AG10803 (cell line): ENCODE measurements around the gene SCTR.
A peak's percentile ranks its signal among the peaks of the same experiment; 100 is the strongest.

ENCODE experiments used
- DNase-seq: peaks from one replicate; pipeline ENCODE4 v3.0.0; 2010; ENCODE audit warnings: low read depth
- H3K4me3 ChIP-seq: 2 replicates; pipeline ENCODE4 v1.5.1; 2011; ENCODE audit warnings: mild to moderate bottlenecking, low read length, control low read depth
- TF ChIP-seq, protein P1 (sequence below): conservative IDR thresholded peaks from 2 replicates; pipeline ENCODE4 v1.5.1; 2011; ENCODE audit warnings: mild to moderate bottlenecking, low read length, control low read depth, inconsistent platforms

SCTR gene

DNA sequence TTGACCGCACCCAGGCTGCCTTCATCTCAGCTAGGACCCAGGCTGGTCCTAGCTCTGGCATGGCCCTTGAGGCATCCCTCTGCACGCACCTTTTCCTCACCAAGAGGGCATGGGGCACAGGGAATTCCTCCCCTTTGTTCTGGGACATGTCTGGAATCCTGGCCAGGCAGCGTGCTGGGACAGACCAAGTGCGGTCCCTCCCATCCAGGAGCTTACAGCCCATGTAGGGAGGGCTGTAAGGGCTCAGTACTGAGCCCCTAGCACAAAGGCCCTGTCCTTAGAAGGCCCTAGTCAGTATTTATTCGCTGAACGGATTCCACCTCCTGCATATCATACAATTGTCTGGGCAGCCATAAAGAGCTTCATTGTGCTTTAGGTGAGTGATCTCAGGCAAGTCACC, 89.6 kb downstream of the SCTR start:
- no peak overlapping the region for H3K4me3 ChIP-seq
- DNase-seq = no peak
- TF ChIP-seq, protein P1, sequence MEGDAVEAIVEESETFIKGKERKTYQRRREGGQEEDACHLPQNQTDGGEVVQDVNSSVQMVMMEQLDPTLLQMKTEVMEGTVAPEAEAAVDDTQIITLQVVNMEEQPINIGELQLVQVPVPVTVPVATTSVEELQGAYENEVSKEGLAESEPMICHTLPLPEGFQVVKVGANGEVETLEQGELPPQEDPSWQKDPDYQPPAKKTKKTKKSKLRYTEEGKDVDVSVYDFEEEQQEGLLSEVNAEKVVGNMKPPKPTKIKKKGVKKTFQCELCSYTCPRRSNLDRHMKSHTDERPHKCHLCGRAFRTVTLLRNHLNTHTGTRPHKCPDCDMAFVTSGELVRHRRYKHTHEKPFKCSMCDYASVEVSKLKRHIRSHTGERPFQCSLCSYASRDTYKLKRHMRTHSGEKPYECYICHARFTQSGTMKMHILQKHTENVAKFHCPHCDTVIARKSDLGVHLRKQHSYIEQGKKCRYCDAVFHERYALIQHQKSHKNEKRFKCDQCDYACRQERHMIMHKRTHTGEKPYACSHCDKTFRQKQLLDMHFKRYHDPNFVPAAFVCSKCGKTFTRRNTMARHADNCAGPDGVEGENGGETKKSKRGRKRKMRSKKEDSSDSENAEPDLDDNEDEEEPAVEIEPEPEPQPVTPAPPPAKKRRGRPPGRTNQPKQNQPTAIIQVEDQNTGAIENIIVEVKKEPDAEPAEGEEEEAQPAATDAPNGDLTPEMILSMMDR = no peak

DNA sequence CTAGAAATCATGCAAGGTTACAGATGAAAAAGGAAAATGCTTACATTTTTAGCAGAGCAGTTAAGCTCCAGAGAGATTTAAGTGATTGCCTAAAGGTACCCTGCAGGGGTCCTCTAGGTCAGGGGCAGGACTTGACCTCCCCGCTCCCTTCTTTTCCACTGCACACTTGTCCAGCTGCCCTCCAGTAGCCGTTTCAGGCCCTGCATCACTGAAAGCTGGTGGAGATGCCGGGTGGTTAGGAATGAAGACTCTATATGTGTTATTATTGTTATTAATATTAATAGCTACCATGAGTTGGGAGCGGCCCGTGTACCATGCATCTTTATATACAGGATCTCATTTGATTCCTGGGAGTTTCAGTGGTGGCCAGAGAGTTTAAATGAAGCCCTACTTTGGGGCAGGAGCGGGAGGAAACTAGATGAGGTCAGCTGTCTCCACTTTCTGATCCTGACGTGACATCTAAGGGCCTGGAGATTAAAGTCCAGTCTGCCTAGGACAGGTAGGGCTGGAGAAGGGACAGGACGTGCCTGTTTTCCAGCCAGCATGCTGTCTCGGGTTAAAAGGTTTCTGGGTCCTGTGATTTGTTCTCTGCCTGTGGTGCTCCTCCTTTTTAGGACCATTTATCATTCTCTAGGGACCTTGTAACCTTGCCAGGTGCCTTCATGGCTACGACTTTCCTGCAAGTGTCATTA, 90.5 kb downstream of the SCTR start:
- no peak overlapping the region for H3K4me3 ChIP-seq
- DNase-seq = no peak

DNA sequence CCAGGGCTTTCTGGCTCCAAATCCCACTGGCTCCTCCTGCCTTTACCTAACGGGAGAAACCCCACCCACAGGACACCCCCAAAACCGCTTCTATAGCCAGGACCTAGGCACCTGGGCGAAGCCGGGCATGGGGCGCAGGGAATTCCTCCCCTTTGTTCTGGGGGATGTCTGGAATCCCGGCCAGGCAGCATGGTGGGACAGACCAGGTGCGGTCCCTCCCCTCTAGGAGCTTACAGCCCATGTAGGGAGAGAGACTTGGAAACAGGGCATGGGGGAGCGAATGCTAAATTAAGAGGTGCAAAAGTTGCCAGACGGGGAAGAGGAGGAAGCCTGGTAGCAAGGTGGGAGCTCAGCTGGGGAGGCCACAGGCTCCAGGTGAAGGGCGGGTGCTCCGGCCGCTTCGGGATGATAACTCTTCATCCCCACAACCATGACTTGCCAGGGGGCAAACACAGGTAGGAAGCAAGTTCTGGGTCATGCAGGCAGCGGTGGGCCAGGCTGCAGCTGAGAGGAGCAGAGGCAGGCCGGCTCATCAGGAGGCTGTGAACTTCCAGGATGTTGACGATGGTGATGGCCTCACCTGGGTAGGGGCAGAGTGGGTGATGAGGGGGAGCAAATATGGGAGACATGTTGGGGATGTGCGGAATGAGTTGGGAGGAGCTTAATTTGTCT, 91.3 kb downstream of the SCTR start:
- no peak for DNase-seq
- TF ChIP-seq, protein P1 = no peak
- H3K4me3 ChIP-seq = no peak overlapping the region

More for the DNA sequence above, 90.5 kb downstream of the SCTR start:
- TF ChIP-seq, protein P1 = no peak

DNA sequence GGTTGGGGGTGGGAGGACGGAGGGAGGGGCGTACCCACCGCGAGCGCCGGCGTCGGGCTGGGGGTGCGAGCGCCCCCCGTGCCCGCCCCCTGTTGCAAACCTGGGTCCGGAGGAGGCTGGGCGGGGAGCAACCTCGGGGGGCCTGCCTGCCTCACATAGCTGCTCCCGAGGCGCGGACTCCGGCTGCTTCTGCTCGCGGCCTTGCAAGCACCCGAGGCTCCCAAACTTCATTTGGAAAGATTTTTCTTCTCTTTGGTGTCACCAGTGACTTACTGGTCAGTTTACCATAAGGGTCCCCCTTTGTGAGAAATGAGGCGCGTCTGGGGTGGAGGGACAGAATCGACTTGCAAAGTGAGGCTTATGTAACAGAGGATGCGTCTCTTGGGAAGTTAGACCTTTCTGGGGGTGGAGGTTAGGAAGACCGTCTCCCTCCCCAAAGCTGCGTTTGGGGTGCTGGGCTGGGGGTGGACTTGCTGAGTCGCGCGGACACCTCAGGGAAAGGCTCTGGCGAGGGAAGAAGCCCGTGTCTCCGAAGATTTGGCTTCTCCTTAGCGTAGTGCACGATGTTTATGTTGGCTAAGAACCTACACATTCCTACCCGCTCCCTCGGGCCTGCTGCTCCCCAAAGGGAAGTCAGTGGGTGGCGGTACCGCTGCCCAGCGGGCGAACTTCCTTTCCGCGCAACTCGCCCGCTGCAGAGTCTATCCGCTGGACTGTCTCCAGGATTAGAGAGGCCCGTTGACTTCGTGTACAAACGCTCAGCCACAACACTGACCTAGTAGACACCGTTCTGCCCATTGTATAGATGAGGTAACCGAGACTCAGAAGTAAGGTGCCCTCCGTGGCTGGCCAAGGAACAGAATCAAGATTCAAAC, 92.1 kb downstream of the SCTR start:
- peak overlapping the region; percentile 22 for H3K4me3 ChIP-seq

DNA sequence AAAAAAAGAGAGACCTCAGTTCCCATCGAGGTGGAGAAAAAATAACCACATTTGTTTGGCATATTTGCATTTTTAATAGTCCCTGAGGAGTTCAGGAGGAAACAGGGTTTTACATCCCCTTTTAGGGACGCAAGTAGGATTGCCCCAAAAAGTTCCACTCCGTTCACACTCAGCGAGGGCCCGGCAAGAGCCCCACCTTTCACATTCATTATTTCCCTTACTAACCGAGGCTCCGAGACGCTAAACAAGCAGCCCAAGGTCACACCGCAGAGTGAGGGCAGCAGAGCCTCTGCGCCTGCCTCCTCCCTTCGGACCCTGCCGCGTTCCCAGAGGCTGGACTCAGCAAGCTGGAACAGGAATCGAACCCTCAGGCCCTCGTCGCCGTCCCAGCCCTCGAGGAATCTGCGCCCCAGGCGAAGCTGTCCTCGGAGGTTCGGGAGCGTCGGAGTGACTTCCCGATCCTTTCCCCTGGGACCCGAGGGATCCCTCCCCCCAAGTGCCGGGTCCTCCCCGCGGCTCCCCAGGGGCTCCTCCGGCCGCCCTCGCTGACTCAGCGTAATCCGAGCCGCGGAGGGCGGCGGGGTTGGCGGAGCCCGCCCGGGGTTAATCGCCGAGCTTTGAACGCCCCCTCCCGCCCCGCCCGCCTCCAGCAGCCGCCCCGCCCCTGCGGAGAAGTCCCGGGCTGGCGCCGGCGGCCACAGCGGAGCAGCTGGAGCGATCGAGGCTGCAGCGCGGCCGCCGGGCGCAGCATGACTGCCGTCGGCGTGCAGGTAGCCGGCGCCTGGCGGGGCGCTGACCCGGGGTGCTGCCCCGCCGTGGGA, 92.9 kb downstream of the SCTR start, which contains the start of gene TMEM37:
Gene TMEM37, plus strand, starts transcription at position 700 of the 821 bp plus-strand sequence. Its CDS starts 50 bp downstream, at position 750.
- TF ChIP-seq, protein P1 = no peak
- peak within 1 kb of the TSS; percentile 48 for H3K4me3 ChIP-seq
- peak; percentile 38 for DNase-seq

More for the DNA sequence above, 92.1 kb downstream of the SCTR start:
- peak; percentile 26 for DNase-seq
- TF ChIP-seq, protein P1 = no peak

- no peak overlapping the region for H3K4me3 ChIP-seq
- TF ChIP-seq, protein P1 = no peak
- no peak for DNase-seq
Observed at GRCh38 chr2:119430023-119430498, 94.2 kb downstream of the SCTR start.
